WTC11 (cell line): ENCODE measurements around the gene WDR53. TPM values are rescaled to one million over a fixed set of nuclear protein-coding genes. Genes with fewer than 3 reads are reported as not detected.

ENCODE experiments used
- ATF1 ChIP-seq: sonication (generic); formaldehyde crosslinking; IDR thresholded peaks from 2 replicates; pipeline ENCODE4 v1.8.1; 2023; ENCODE audit warnings: mild to moderate bottlenecking, moderate library complexity, missing genetic modification reagents
- ATF3 ChIP-seq: sonication (generic); formaldehyde crosslinking; conservative IDR thresholded peaks from 2 replicates; pipeline ENCODE4 v1.8.1; 2022; ENCODE audit warnings: mild to moderate bottlenecking, missing genetic modification reagents
- CDX4 ChIP-seq: fragments of 250-450 bp; sonication (Bioruptor Pico); IDR thresholded peaks from 2 replicates; pipeline ENCODE4 v1.9.0; 2021; ENCODE audit warnings: moderate library complexity, mild to moderate bottlenecking, inconsistent platforms, borderline replicate concordance
- ERG ChIP-seq: fragments of 250-450 bp; sonication (Bioruptor Pico); IDR thresholded peaks from 2 replicates; pipeline ENCODE4 v1.8.0; 2021; ENCODE audit warnings: mild to moderate bottlenecking
- FOXJ3 ChIP-seq: sonication (generic); formaldehyde crosslinking; IDR thresholded peaks from 2 replicates; pipeline ENCODE4 v1.9.0; 2021; ENCODE audit warnings: missing genetic modification reagents, mild to moderate bottlenecking, borderline replicate concordance
- FOXK1 ChIP-seq: sonication (generic); formaldehyde crosslinking; IDR thresholded peaks from 2 replicates; pipeline ENCODE4 v1.8.0; 2022; ENCODE audit warnings: mild to moderate bottlenecking, moderate library complexity, missing genetic modification reagents
- FOXP4 ChIP-seq: sonication (generic); formaldehyde crosslinking; IDR thresholded peaks from 2 replicates; pipeline ENCODE4 v1.8.0; 2022; ENCODE audit warnings: mild to moderate bottlenecking, missing genetic modification reagents
- GABPB1 ChIP-seq: sonication (generic); formaldehyde crosslinking; IDR thresholded peaks from 2 replicates; pipeline ENCODE4 v1.8.1; 2023; ENCODE audit warnings: mild to moderate bottlenecking, missing genetic modification reagents
- IRF1 ChIP-seq: sonication (generic); formaldehyde crosslinking; IDR thresholded peaks from 2 replicates; pipeline ENCODE4 v1.8.0; 2023; ENCODE audit warnings: missing genetic modification reagents
- JAZF1 ChIP-seq: fragments of 250-450 bp; sonication (Bioruptor Pico); IDR thresholded peaks from 2 replicates; pipeline ENCODE4 v1.9.0; 2021; ENCODE audit warnings: moderate library complexity, mild to moderate bottlenecking, inconsistent platforms
- MAX ChIP-seq: sonication (generic); formaldehyde crosslinking; IDR thresholded peaks from 2 replicates; pipeline ENCODE4 v1.8.0; 2022; ENCODE audit warnings: mild to moderate bottlenecking, missing genetic modification reagents
- MXD4 ChIP-seq: fragments of 250-450 bp; sonication (Bioruptor Pico); IDR thresholded peaks from 2 replicates; pipeline ENCODE4 v1.8.0; 2021; ENCODE audit warnings: mild to moderate bottlenecking, moderate library complexity, borderline replicate concordance
- NFE2L1 ChIP-seq: sonication (generic); formaldehyde crosslinking; IDR thresholded peaks from 2 replicates; pipeline ENCODE4 v1.8.1; 2023; ENCODE audit warnings: missing genetic modification reagents
- SMAD3 ChIP-seq: sonication (generic); formaldehyde crosslinking; IDR thresholded peaks from 2 replicates; pipeline ENCODE4 v1.8.0; 2022; ENCODE audit warnings: missing genetic modification reagents, mild to moderate bottlenecking, borderline replicate concordance
- STAT6 ChIP-seq: sonication (generic); formaldehyde crosslinking; conservative IDR thresholded peaks from 2 replicates; pipeline ENCODE4 v1.8.1; 2023; ENCODE audit warnings: mild to moderate bottlenecking, low read depth, missing genetic modification reagents, moderate library complexity
- USF2 ChIP-seq: sonication (generic); formaldehyde crosslinking; IDR thresholded peaks from 2 replicates; pipeline ENCODE4 v1.8.1; 2023; ENCODE audit warnings: mild to moderate bottlenecking, missing genetic modification reagents, moderate library complexity
- ZMAT4 ChIP-seq: fragments of 250-450 bp; sonication (Bioruptor Pico); IDR thresholded peaks from 2 replicates; pipeline ENCODE4 v1.9.0; 2021; ENCODE audit warnings: mild to moderate bottlenecking
- ZNF219 ChIP-seq: sonication (generic); formaldehyde crosslinking; IDR thresholded peaks from 2 replicates; pipeline ENCODE4 v1.8.0; 2023; ENCODE audit warnings: missing genetic modification reagents, mild to moderate bottlenecking, borderline replicate concordance
- ZNF317 ChIP-seq: sonication (generic); formaldehyde crosslinking; IDR thresholded peaks from 2 replicates; pipeline ENCODE4 v1.8.1; 2023; ENCODE audit warnings: low read depth, mild to moderate bottlenecking, moderate library complexity, missing genetic modification reagents, borderline replicate concordance
- ZNF416 ChIP-seq: fragments of 250-450 bp; sonication (Bioruptor Pico); IDR thresholded peaks from 2 replicates; pipeline ENCODE4 v1.9.0; 2021; ENCODE audit warnings: mild to moderate bottlenecking, inconsistent platforms
- ZNF532 ChIP-seq: fragments of 250-450 bp; sonication (Bioruptor Pico); IDR thresholded peaks from 2 replicates; pipeline ENCODE4 v1.9.0; 2021; ENCODE audit warnings: mild to moderate bottlenecking, borderline replicate concordance
- ZNF671 ChIP-seq: fragments of 250-450 bp; sonication (Bioruptor Pico); IDR thresholded peaks from 2 replicates; pipeline ENCODE4 v1.8.0; 2021; ENCODE audit warnings: mild to moderate bottlenecking
- ZSCAN18 ChIP-seq: fragments of 250-450 bp; sonication (Bioruptor Pico); IDR thresholded peaks from 2 replicates; pipeline ENCODE4 v2.1.2; 2022; ENCODE audit warnings: mild to moderate bottlenecking, moderate library complexity
- total RNA-seq: library from RNA; stranded (reverse); gene quantifications from 3 replicates; pipeline ENCODE4 v1.2.3, GENCODE V29; 2021

WDR53 gene
- total RNA-seq, 1 experiment from 2014 or later, result 21.4 TPM

GRCh38 chr3:196528639-196529233, 39.6 kb downstream of the WDR53 start (continued):
- TF ChIP-seq GABPB1 (no peak), USF2 (CRISPR knock-in tag) (0 out of 2 replicates have a peak, but pooled peaks have one; percentile 8), STAT6 (CRISPR knock-in tag) (no peak), ZMAT4 (no peak), CDX4 (CRISPR knock-in tag) (no peak), NFE2L1 (CRISPR knock-in tag) (no peak), FOXJ3 (no peak), FOXK1 (CRISPR knock-in tag) (peak; percentile 52; the same call in 1 of the 2 replicates), ATF1 (CRISPR knock-in tag) (no peak), ZNF671 (no peak), MAX (peak; percentile 74), ZSCAN18 (no peak), ZNF317 (CRISPR knock-in tag) (no peak), IRF1 (CRISPR knock-in tag) (no peak), JAZF1 (CRISPR knock-in tag) (no peak), ATF3 (CRISPR knock-in tag) (no peak), ZNF416 (CRISPR knock-in tag) (no peak), MXD4 (CRISPR knock-in tag) (no peak), SMAD3 (CRISPR knock-in tag) (no peak; the same call in 1 of the 2 replicates), ZNF219 (CRISPR knock-in tag) (0 out of 2 replicates have a peak, but pooled peaks have one; percentile 36), ERG (CRISPR knock-in tag) (no peak), FOXP4 (CRISPR knock-in tag) (no peak), ZNF532 (CRISPR knock-in tag) (no peak)
